ENCODE results near the gene LAMP5. TPM values are rescaled to one million over a fixed set of nuclear protein-coding genes. Genes with fewer than 3 reads are reported as not detected.

LAMP5 gene
- 246 TPM for polyA plus RNA-seq (2012; ENCODE audit: insufficient read depth, insufficient read length, low read depth)

DNA sequence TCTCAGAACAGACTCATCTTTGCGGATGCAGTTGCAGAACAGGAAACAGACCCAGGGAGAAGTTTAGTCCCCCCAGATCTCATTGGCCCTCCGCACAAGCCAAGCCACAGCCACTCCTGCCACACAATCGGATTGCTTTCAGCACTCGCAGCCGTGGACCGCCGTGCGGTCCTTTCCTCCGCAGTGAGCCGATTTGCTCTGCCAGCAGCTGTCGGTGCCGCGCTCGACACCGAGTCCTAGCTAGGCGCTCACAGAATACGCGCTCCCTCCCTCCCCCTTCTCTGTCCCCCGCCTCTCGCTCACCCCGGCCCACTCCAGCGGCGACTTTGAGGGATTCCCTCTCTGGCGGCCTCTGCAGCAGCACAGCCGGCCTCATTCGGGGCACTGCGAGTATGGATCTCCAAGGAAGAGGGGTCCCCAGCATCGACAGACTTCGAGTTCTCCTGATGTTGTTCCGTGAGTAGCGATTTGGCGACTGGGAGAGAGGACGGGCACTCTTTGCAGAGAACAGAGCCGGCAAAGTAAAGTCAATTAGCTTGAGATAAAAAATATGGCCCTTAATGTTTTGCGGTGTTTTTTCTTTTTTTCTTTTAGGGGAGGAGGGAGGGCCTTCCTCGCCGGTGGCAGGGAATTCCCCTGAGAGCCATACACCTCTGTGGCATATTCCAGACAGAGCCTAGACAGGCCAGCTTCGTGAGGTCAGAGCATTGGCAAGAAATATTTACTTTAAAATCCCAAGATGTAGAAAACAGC lies at the start of gene LAMP5:
Gene LAMP5, plus strand, starts transcription at position 130 of the 753 bp plus-strand sequence. Its CDS starts 263 bp downstream, at position 393.
- DNase-seq, result peak; percentile 88
- Histone ChIP-seq H3K4me1 (peaks cover 9% of the 10 kb centered on the region), H3K9me3 (no peaks in the 10 kb centered on the region), H3K27me3 (no peaks in the 10 kb centered on the region), H3K36me3 (peaks cover 40% of the 10 kb centered on the region), H3K4me3 (ENCODE audit: low read depth, low read length) (peak within 1 kb of the TSS; percentile 84)
- TF ChIP-seq, protein P1, sequence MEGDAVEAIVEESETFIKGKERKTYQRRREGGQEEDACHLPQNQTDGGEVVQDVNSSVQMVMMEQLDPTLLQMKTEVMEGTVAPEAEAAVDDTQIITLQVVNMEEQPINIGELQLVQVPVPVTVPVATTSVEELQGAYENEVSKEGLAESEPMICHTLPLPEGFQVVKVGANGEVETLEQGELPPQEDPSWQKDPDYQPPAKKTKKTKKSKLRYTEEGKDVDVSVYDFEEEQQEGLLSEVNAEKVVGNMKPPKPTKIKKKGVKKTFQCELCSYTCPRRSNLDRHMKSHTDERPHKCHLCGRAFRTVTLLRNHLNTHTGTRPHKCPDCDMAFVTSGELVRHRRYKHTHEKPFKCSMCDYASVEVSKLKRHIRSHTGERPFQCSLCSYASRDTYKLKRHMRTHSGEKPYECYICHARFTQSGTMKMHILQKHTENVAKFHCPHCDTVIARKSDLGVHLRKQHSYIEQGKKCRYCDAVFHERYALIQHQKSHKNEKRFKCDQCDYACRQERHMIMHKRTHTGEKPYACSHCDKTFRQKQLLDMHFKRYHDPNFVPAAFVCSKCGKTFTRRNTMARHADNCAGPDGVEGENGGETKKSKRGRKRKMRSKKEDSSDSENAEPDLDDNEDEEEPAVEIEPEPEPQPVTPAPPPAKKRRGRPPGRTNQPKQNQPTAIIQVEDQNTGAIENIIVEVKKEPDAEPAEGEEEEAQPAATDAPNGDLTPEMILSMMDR (IDR thresholded peaks at IDR 0.05; ENCODE audit: low read depth, low read length), result no peak

DNA sequence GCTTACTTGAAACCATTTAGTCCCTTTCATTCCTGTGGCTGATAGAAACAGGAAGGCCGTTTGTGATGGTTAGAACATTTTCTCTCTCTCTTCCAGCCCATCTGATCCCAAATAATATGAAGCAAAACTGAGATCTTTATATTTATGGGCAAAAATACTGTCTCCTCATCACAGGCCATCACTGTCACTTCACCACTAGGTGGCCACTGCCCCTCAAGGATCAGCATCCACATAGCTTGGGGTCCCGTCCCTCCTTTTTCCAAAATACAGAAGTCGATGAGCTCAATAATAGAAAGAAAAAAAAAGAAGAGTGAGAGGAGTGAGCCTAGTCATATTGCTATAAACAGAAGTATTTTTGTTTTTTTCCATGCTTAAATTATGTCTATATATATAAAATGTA lies 46.4 kb upstream of the LAMP5 start:
- Histone ChIP-seq H3K4me1 (no peaks in the 10 kb centered on the region; the same call in 1 of the 2 replicates), H3K4me3 (ENCODE audit: low read depth, low read length) (no peak overlapping the region), H3K9me3 (no peaks in the 10 kb centered on the region), H3K27me3 (no peaks in the 10 kb centered on the region), H3K36me3 (peaks cover 15% of the 10 kb centered on the region)
- TF ChIP-seq, protein P1 (IDR thresholded peaks at IDR 0.05; ENCODE audit: low read depth, low read length), result peak; percentile 93
- DNase-seq, result peak; percentile 44

DNA sequence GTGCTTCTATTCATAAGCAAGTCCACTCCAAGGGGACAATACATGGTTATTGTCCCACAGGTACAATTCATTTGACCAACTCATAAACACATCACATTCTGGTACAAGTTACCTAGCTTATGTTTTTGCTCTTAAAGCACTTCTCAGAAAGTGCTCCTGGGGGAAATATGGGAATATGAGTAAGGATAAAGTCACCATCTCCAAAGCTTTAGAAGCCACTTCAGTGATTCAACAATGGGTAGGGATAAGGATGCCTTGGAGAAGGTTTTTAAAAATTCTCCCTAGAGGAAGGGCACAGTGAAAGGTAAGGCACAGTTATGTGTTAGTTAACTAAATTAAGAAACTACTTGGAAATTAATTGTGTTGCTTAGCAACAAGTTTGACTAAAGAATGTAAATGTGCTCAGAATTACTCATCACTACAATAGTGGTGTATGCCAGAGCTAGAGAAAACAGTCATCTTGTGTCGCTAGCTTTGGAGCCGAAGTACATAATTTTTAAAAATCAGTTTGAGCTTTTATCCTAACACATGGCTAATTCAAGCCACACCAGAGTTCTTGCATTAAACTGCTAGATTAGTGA lies 39.5 kb upstream of the LAMP5 start:
- no peak overlapping the region for H3K4me3 ChIP-seq (ENCODE audit: low read depth, low read length)
- TF ChIP-seq, protein P1 (IDR thresholded peaks at IDR 0.05; ENCODE audit: low read depth, low read length), result no peak
- H3K4me1 ChIP-seq, result peaks cover 47% of the 10 kb centered on the region
- DNase-seq, result no peak
- H3K9me3 ChIP-seq, result no peaks in the 10 kb centered on the region
- peaks cover 8% of the 10 kb centered on the region for H3K36me3 ChIP-seq
- H3K27me3 ChIP-seq, result no peaks in the 10 kb centered on the region

GRCh38 chr20:9475456-9475855 lies 38.9 kb upstream of the LAMP5 start:
- Histone ChIP-seq H3K4me3 (ENCODE audit: low read depth, low read length) (no peak overlapping the region), H3K36me3 (peaks cover 6% of the 10 kb centered on the region), H3K27me3 (no peaks in the 10 kb centered on the region), H3K4me1 (peaks cover 50% of the 10 kb centered on the region), H3K9me3 (no peaks in the 10 kb centered on the region)
- TF ChIP-seq, protein P1 (IDR thresholded peaks at IDR 0.05; ENCODE audit: low read depth, low read length), result no peak
- no peak for DNase-seq

- no peaks in the 10 kb centered on the region for H3K27me3 ChIP-seq
- DNase-seq, result peak; percentile 20
- H3K36me3 ChIP-seq, result peaks cover 3% of the 10 kb centered on the region; the same call in 1 of the 2 replicates
- H3K9me3 ChIP-seq, result no peaks in the 10 kb centered on the region
- H3K4me1 ChIP-seq, result peaks cover 55% of the 10 kb centered on the region
- TF ChIP-seq, protein P1 (IDR thresholded peaks at IDR 0.05; ENCODE audit: low read depth, low read length), result no peak
- no peak overlapping the region for H3K4me3 ChIP-seq (ENCODE audit: low read depth, low read length)
Measured at GRCh38 chr20:9476174-9476573, 38.2 kb upstream of the LAMP5 start.

DNA sequence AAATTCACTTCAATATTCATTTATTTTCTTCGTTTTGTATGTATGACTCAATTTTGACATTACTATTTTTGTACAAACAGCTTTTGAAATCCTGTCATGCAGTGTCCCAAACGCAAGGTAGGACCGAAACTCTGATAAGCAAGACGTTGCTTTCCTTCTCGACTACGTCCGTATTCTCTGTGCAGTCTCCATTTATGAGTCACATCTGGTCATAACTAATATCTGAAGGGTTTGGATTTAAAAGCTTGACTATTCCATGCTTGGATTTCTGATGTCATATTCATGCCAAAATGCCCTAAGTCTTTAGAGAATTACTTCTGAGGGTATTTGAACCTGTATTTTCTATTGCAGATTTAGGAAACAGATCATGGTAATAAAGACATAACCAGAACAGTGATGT lies 37.8 kb upstream of the LAMP5 start:
- peaks cover 3% of the 10 kb centered on the region; the same call in 1 of the 2 replicates for H3K36me3 ChIP-seq
- peaks cover 55% of the 10 kb centered on the region for H3K4me1 ChIP-seq
- no peaks in the 10 kb centered on the region for H3K9me3 ChIP-seq
- H3K27me3 ChIP-seq, result no peaks in the 10 kb centered on the region
- H3K4me3 ChIP-seq (ENCODE audit: low read depth, low read length), result no peak overlapping the region
- no peak for DNase-seq
- TF ChIP-seq, protein P1 (IDR thresholded peaks at IDR 0.05; ENCODE audit: low read depth, low read length), result no peak
